ENCODE measurements around the gene TMEM184A.

TMEM184A gene

DNA sequence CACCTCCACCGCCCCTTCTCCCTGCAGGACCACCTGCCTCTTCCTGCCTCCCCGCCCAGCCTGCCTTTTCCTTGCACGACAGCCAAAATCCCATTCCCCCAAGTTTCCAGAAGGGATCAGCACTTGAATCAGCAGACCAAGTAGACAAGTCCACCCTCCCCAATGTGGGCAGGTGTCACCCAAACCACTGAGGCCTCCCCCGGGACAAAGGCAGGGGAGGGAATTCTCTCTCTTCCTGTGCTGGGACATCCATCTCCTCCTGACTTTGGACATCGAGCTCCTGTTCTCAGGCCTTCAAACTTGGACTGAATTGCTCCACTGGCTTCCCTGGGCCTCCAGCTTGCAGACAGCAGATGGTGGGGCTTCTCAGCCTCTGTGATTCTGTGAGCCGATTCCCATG lies 35.4 kb upstream of the TMEM184A start:
- in situ Hi-C loops (cut with HindIII; ENCODE audit: low sequenced_read_pairs) = loop anchor here (10.0 to 25.0 kb wide), 2 partner anchors 296 to 383 kb away; no protein-coding TSS in a partner anchor

DNA sequence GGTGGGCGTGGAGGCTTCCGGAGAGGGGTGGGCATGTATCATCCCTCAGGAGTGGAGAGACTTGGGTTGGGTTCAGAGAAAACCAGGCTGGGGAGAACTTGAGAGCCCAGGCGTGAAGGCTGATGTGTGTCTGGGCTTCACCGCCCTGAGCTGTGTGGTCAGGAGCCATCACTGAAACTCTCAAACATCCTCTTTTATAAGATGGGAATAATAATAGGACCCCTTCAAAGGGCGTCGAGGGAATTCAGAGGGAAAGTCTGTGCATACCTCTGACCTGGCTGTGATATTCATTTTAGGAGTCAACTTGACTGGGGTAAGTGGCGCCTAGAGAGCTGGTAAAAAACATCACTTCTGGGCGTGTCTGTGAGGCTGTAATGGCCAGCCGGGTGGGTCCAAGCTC lies 34.9 kb upstream of the TMEM184A start:
- in situ Hi-C loops (cut with HindIII; ENCODE audit: low sequenced_read_pairs) = loop anchor here (10.0 to 25.0 kb wide), 2 partner anchors 296 to 384 kb away; no protein-coding TSS in a partner anchor

DNA sequence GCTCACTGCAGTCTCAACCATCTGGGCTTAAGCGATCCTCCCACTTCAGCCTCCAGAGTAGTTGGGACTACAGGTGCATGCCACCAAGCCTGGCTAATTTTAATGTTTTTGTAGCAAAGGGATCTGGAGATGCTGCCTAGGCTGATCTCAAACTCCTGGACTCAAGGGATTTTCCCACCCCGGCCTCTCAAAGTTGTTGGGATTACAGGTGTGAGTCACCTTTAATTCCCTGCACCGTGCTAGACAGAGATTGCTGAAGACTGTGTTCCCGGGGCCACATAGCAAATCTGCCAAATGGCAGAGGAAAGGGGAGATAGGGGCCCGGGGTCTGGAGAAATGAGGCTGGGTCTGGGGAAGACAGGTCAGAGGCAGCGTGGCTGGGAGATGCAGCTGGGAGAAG lies 34.5 kb upstream of the TMEM184A start:
- in situ Hi-C loops (cut with HindIII; ENCODE audit: low sequenced_read_pairs) = loop anchor here (10.0 to 25.0 kb wide), 2 partner anchors 297 to 384 kb away; no protein-coding TSS in a partner anchor

DNA sequence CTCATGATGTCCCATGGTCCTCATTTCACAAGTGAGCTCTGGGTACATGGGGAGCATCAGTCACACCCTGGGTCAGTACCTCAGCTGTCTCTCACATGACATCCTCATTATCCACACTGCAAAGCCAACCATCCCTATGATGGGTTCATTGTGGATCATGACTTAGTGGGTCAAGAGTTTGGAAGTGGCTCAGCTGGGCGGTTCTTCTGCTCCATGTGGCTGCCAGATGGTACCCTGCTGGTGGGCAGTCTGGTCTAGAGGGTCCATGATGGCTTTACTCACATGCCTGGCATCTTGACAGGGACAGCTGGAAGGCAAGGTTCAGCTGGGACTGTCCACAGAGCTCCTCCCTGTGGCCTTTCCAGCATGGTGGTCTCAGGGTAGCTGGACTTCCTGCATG lies 33.0 kb upstream of the TMEM184A start:
- in situ Hi-C loops (cut with HindIII; ENCODE audit: low sequenced_read_pairs) = loop anchor here (25.0 kb wide), 1 partner anchor 298 kb away; no protein-coding TSS in a partner anchor

DNA sequence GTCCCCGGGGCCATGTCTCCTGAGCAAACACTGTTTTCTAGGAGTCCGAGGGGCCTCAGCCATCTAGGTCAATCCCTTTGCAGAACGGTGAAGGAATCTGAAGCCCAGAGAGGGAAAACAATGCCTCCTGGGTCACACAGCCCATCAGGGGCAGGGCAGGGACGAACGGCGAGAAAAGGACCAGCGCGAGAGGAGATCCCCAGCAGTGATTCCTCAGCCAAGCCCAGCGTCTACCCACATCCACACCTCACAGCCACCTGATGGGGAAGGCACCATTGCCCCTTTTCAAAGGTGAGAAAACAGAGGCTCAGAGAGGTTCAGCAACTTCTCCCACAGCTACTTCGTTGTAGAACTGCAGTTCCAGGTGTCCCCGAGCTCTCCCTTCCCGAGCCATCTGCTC lies 31.7 kb upstream of the TMEM184A start:
- in situ Hi-C loops (cut with HindIII; ENCODE audit: low sequenced_read_pairs) = loop anchor here (25.0 kb wide), 1 partner anchor 300 kb away; no protein-coding TSS in a partner anchor

DNA sequence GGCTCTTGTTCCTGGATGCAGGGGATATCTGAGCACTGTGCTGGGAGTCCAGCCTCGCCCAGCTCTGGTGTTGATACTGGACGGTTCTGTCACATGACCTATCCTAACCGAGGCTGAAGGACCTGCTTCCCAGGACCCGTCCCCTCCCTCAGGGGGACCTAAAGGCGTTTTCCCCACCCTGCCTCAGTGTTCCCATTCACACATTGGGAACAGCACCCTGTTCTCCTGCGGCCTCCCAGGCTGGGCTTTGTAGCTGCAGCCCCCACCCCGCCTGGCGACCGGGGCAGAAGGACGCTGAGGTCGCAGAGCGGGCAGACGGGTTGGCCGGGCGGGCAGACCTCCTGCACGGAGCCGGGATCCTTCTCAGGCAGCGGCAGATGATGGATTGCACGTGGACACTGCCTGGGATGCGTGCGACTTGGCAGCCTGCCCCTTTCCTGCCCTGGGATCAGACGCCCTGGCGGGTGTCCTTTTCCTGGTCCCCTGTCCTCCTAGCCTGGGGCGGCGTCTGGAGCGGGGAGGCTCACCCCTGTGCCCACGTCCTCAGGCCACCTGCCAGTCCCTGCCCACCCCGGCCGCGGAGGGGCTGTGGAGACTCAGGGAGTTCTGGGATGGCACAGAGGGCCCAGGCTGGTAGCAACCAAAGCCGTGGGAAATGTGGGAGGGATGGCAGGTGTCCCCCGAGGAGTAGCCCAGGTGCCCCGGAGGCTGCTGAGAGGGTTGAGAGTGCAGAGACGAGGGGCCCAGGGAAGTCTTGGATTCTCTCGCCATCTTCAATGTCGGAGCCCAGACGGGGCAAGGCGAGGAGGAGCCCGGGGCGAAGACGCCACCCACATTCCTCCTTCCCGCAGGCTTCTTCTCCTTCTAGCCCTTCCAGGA lies 31.1 kb upstream of the TMEM184A start:
- in situ Hi-C loops (cut with HindIII; ENCODE audit: low sequenced_read_pairs) = loop anchor here (25.0 kb wide), 1 partner anchor 300 kb away; no protein-coding TSS in a partner anchor

DNA sequence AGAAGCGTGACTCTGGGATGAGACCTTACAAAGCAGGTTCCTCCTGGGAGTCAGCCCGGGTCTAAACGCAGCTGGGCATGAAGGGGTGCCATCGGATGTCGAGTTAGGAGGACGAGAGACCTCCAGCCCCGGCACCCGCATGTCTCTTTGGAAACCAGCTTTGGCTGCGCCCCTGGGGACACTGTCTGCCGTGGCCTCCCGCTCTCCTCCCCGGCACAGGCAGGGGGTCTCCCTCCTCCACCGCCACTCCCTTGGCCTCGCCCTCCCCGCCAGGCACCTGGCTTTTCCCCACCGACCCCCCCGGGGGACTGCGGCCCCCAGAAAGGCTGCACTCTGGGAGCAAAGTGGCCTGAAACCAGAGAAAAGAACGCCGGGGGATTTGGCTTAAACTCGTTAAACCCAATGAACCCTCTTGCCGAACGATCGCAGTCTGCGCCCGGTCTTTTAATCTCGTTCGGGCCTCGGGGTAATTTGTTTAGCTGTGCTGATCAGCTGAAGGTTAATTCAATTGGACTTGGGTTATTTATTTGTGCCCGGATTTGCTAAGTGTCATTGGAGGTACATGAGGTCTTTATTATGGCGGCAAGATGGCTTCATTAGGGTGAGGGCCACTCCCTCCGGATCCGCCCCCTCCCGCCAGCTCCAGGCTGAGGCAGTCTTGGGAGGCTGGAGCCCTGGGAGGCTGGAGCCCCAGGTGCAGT lies 30.3 kb upstream of the TMEM184A start:
- in situ Hi-C loops (cut with HindIII; ENCODE audit: low sequenced_read_pairs) = loop anchor here (25.0 kb wide), 1 partner anchor 301 kb away; no protein-coding TSS in a partner anchor

DNA sequence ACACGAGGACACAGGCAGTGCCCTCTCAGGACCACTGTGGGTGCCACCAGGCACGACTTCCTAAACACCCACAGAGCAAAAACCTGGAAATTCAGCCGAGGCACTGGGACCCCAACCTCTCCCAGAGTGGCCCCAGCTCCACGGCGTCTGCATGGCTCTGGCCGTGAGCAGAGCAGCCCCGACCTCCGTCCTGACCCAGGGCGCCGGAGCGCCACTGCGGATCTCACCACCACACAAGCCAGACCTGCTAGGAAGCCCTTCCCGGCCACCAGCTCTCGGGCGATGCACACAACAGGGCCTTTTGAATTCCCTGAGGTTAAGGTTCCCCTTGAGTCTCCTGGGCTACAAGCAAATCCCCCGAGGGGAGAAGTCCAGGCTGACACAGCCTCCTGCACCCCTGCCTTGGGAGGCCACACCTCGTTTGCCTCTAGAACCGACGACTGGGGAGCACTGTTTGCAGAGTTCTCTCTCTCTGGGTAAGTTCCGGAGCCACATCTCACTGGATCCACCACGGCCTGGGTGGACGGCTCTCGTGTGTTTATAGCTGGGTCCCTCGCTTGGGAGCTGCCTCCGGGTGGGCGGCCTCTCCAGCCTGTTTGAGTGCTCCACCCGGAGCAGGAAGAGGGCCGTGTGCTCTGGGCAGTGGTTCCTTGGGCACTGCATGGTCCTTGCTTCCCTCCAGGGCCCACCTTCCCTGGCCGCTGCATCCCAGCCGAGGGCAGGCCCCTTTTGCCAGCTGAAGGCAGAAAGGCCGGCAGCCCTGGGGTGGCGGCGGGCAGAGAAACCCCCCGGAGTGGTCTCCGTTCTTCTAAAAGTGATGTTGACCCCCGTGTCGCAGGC lies 29.4 kb upstream of the TMEM184A start:
- in situ Hi-C loops (cut with HindIII; ENCODE audit: low sequenced_read_pairs) = loop anchor here (25.0 kb wide), 1 partner anchor 302 kb away; no protein-coding TSS in a partner anchor

DNA sequence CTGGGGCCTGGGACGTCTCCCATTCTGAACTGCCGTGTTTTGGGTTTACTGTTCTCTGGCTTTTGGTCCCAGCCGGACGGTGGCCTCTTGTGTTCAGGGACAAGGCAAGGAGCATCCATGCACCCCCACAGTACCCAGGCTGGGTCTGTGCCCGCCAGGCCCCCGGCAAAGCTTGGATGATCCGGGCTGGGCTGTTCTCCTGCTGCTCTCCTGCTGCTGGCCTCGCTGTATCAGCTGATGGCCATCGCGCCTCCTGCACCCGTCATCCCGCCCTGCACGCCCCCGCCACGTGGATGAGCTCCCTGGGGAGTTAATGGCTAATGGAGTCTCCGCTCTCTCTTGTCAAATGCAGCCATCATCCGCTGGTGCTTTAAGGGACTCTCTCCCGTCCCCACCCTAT lies 28.7 kb upstream of the TMEM184A start:
- in situ Hi-C loops (cut with HindIII; ENCODE audit: low sequenced_read_pairs) = loop anchor here (25.0 kb wide), 1 partner anchor 303 kb away; no protein-coding TSS in a partner anchor

DNA sequence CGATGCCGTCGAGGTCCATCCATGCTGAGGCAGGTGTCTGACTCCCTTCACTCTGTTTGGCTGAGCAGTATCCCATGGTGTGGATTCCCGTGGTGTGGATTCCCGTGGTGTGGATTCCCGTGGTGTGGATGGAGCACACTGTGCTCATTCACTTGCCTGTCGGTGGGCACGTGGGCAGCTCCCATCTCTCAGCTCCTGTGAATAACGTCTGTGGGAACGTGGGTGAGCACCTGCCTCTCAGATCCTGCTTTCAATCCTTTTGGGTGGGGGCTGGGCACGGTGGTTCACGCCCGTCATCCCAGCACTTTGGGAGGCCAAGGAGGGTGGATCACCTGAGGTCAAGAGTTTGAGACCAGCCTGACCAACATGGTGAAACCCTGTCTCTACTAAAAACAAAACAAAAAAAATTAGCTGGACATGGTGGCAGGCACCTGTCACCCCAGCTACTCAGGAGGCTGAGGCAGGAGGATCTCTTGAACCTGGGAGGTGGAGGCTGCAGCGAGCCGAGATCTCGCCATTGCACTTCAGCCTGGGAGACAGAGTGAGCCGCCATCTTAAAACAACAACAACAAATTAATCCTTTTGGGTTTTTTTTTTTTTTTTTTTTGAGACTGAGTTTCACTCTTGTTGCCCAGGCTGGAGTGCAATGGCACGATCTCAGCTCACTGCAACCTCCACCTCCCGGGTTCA lies 27.4 kb upstream of the TMEM184A start:
- in situ Hi-C loops (cut with HindIII; ENCODE audit: low sequenced_read_pairs) = loop anchor here (25.0 kb wide), 1 partner anchor 304 kb away; no protein-coding TSS in a partner anchor

DNA sequence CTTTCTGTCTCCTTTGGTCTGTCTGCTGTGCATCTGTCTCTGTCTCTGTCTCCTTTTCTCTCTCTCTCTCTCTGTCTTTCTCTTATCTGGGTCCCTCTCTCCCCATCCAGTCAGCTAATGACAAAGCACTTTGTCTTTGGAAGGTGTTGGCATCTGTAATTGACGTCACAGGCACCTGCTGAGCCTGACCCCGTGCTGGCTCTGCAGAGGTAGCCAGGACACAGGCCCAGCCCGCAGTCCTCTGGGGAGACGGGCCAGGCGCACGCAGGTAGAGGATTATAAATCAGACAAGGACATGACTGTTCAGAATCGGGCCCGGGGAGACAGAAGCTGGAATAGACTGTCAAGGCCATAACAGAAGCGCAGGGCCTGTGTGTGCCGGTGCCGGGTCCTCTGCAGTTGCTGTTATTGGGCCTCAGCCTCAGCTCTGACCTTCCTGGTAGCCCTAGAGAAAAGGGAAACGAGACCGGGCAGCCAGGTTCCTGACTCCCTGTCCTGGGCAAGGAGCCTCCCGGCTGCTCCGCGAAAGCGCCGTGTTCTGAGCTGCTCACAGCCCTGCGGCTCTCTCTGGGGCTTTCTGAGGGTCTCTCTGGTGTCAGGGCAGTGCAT lies 24.5 kb upstream of the TMEM184A start:
- in situ Hi-C loops (cut with HindIII; ENCODE audit: low sequenced_read_pairs) = loop anchor here (25.0 kb wide), 1 partner anchor 307 kb away; no protein-coding TSS in a partner anchor

DNA sequence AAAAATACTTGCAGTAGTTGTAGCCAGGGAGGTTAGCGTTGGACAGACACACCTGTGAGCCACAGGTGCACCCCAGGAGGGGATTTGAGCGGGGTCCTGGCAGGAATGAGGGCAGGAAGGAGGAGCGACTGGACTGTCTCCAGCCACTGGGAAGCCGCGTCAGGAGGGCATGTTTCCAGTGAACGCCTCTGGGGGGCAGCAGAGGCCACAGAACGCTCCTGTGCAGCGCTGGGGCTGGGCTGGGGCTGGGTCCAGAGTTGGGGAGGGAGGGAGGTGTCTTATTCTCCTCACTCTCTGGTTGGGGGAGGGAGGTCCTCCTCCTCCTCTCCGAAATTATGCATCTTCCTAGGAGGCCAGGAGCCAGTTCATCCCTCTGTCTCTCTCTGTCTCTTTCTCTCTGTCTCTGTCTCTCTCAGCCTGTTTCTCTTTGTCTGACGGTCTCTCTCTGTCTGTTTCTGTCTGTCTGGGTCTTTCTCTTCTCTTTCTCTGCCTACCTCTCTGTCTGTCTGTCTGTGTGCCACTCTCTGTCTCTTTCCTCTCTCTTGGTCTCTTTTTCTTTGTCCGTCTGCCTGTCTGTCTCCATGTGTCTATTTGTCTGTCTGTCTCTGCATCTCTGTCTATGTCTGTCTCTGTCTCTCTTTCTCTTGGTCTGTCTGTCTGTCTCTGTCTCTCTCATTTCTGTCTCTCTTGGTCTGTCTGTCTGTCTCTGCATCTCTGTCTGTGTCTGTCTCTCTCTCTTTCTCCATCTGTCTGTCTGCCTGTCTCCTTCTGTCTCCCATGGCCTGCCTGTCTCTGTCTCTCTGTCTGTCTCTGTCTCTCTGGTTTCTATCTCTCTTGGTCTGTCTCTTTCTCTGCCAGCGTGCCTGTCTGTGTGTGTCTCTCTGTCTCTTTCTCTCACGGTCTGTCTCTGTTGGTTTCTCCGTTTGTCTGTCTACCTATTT lies 23.7 kb upstream of the TMEM184A start:
- in situ Hi-C loops (cut with HindIII; ENCODE audit: low sequenced_read_pairs) = loop anchor here (25.0 kb wide), 1 partner anchor 308 kb away; no protein-coding TSS in a partner anchor

DNA sequence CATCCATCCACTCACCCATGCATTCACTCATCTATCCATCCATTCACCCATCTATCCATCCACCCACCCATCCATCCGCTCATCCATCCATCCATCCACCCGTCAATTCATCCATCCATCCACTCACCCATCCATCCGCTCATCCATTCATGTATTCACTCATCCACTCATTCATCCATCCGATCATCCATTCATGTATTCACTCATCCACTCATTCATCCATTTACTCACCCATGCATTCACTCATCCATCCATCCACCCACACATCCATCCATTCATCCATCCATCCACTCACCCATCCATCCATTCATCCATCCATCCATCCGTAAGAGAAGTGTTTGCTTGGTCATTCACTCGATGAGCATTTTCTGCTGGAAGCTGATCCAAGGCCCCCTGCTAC lies 22.5 kb upstream of the TMEM184A start:
- in situ Hi-C loops (cut with HindIII; ENCODE audit: low sequenced_read_pairs) = loop anchor here (25.0 kb wide), 1 partner anchor 309 kb away; no protein-coding TSS in a partner anchor

DNA sequence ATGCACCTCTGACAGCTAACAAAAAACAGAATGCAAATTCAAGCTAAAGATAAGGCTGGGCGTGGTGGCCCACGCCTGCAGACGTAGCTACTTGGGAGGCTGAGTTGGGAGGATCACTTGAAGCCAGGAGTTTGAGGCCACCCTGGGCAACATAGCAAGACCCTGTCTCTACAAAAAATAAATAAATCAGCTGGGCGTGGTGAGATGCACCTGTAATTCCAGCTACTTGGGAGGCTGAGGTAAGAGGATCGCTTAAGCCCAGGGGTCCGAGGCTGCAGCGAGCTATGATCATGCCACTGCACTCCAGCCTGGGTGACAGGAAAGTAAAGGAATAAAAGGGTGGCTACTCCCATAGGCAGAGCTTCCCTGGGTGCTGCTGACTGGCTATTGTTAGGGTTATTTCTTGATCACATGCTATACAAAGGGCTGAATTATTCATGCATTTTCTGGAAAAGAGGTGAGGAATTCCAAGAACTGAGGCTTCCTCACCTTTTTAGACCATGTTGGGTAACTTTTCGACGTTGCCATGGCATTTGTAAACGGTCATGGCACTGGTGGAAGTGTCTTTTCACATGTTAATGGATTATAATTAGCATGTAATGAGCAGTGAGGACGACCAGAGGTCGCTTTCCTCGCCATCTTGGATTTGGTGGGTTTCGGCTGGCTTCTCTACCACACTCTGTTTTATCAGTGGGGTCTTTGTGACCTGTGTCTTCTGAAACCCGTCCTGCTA lies 20.7 kb upstream of the TMEM184A start:
- in situ Hi-C loops (cut with HindIII; ENCODE audit: low sequenced_read_pairs) = loop anchor here (25.0 kb wide), 1 partner anchor 311 kb away; no protein-coding TSS in a partner anchor

DNA sequence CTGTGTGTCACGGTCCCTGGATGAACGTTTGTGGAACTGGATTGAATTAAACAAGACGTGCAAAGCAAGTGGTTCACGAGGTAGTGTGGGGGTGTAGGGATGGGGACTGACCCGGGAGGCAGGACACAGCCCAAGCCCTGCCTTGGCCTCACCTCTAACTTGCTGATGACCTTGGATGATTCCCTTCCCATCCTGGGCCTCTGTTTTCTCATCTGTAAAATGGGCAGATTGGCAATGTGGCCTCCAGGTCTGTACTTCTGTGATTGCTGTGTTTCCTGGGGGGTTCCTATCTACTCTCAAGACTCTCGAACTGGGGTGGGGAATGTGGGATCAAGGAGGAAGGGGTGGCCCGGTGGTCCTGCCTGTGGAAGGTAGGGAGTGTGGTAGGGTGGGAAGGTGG lies 19.8 kb upstream of the TMEM184A start:
- in situ Hi-C loops (cut with HindIII; ENCODE audit: low sequenced_read_pairs) = loop anchor here (25.0 kb wide), 1 partner anchor 311 kb away; no protein-coding TSS in a partner anchor

DNA sequence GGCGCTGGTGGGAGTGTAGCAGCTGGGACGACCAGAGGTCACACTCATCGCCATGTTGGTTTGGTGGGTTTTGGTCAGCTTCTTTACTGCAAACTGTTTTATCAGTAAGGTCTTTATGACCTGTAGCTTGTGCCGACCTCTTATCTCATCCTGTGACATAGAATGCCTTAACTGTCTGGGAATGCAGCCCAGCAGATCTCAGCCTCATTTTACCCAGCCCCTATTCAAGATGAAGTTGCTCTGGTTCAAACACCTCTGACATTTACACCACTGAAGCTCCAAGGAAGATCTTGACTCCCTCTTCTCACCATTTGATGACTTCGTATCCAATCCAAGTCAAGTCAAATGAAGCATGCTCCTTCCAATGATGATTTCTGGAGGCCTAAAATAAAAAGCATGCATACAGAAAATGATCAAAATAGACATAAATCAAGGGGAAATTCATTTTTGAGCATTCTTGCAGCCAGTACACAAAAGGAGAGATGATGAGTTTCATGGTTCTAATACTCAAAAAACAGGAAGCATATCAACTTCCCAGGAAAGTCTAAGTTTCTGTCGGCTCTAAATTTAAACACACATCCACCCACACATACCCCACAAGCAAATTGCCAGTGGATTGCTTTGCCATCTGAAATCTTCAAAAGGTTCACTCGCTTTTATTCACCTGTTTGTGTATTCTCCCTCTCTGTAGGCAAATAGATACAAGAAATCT lies 16.3 kb upstream of the TMEM184A start:
- in situ Hi-C loops (cut with HindIII; ENCODE audit: low sequenced_read_pairs) = no loop called here
